Glutamatergic neuron (in vitro differentiated cells): Measurements from ENCODE around the gene WWP2. TPM values are rescaled to one million over a fixed set of nuclear protein-coding genes. Genes with fewer than 3 reads are reported as not detected.

Experiments used
- DNase-seq: peaks from one replicate; pipeline ENCODE4 v3.0.0; 2022
- H3K27ac Mint-ChIP-seq: one replicate; pipeline ENCODE4 v1.8.0; 2020; ENCODE audit warnings: mild to moderate bottlenecking, mixed read lengths, inconsistent platforms; ENCODE audit not compliant: unreplicated experiment
- H3K27me3 Mint-ChIP-seq: one replicate; pipeline ENCODE4 v1.8.0; 2020; ENCODE audit warnings: mild to moderate bottlenecking, moderate library complexity, mixed read lengths, inconsistent platforms; ENCODE audit not compliant: unreplicated experiment
- H3K36me3 Mint-ChIP-seq: one replicate; pipeline ENCODE4 v1.8.0; 2020; ENCODE audit warnings: mild to moderate bottlenecking, mixed read lengths, inconsistent platforms; ENCODE audit not compliant: unreplicated experiment
- H3K4me1 Mint-ChIP-seq: one replicate; pipeline ENCODE4 v1.8.0; 2020; ENCODE audit warnings: mild to moderate bottlenecking, low read depth, mixed read lengths, inconsistent platforms; ENCODE audit not compliant: unreplicated experiment
- H3K4me3 Mint-ChIP-seq: one replicate; pipeline ENCODE4 v1.8.0; 2020; ENCODE audit warnings: mild to moderate bottlenecking, mixed read lengths, inconsistent platforms; ENCODE audit not compliant: unreplicated experiment
- H3K9me3 Mint-ChIP-seq: one replicate; pipeline ENCODE4 v1.8.0; 2020; ENCODE audit warnings: mild to moderate bottlenecking, moderate library complexity, mixed read lengths, inconsistent platforms; ENCODE audit not compliant: unreplicated experiment
- CTCF ChIP-seq: fragments of 200-600 bp; sonication (generic); IDR thresholded peaks from one replicate; pipeline ENCODE4 v1.5.0; 2021; ENCODE audit not compliant: partially characterized antibody, unreplicated experiment
- total RNA-seq: library from RNA; stranded (reverse); fragmentation: NEBNext Ultra II Directional; extraction: Animal tissue kit (Norgen Biotek cat#: 25700); gene quantifications from one replicate; pipeline ENCODE4 v1.2.1, GENCODE V29; 2021; ENCODE audit not compliant: unreplicated experiment

Gene WWP2
- total RNA-seq, 1 donor from 2014 or later, result 46.8 TPM

GRCh38 chr16:69925311-69925710 lies 163.2 kb downstream of the WWP2 start:
- DNase-seq, result no peak

GRCh38 chr16:69926241-69926640 lies 164.1 kb downstream of the WWP2 start:
- TF ChIP-seq CTCF, result no peak
- peaks cover 2% of the 10 kb centered on the region for H3K27me3 Mint-ChIP-seq
- H3K27ac Mint-ChIP-seq, result peak overlapping the region; percentile 50
- peaks cover 42% of the 10 kb centered on the region for H3K4me1 Mint-ChIP-seq
- H3K36me3 Mint-ChIP-seq, result no peaks in the 10 kb centered on the region
- peak overlapping the region; percentile 31 for H3K4me3 Mint-ChIP-seq
- peaks cover 2% of the 10 kb centered on the region for H3K9me3 Mint-ChIP-seq
- DNase-seq, result no peak

More at GRCh38 chr16:69925311-69925710, 163.2 kb downstream of the WWP2 start:
- Mint-ChIP-seq H3K4me1 (peaks cover 42% of the 10 kb centered on the region), H3K27me3 (peaks cover 2% of the 10 kb centered on the region), H3K4me3 (peak overlapping the region; percentile 10), H3K27ac (peak overlapping the region; percentile 1), H3K36me3 (no peaks in the 10 kb centered on the region), H3K9me3 (peaks cover 1% of the 10 kb centered on the region)
- no peak for TF ChIP-seq CTCF

- Mint-ChIP-seq H3K4me1 (peaks cover 43% of the 10 kb centered on the region), H3K36me3 (no peaks in the 10 kb centered on the region), H3K9me3 (peaks cover 3% of the 10 kb centered on the region), H3K27me3 (peaks cover 2% of the 10 kb centered on the region), H3K4me3 (peak overlapping the region; percentile 37), H3K27ac (peak overlapping the region; percentile 82)
- peak; percentile 56 for DNase-seq
- TF ChIP-seq CTCF, result no peak
Observed at GRCh38 chr16:69927056-69927757, 165.1 kb downstream of the WWP2 start.

- peaks cover 39% of the 10 kb centered on the region for H3K4me1 Mint-ChIP-seq
- peaks cover 3% of the 10 kb centered on the region for H3K9me3 Mint-ChIP-seq
- no peak for DNase-seq
- H3K27me3 Mint-ChIP-seq, result peaks cover 3% of the 10 kb centered on the region
- no peak overlapping the region for H3K4me3 Mint-ChIP-seq
- no peaks in the 10 kb centered on the region for H3K36me3 Mint-ChIP-seq
- TF ChIP-seq CTCF, result no peak
- no peak overlapping the region for H3K27ac Mint-ChIP-seq
Observed at GRCh38 chr16:69928856-69929400, 166.8 kb downstream of the WWP2 start.

GRCh38 chr16:69929480-69929879 lies 167.3 kb downstream of the WWP2 start:
- H3K36me3 Mint-ChIP-seq, result no peaks in the 10 kb centered on the region
- peaks cover 3% of the 10 kb centered on the region for H3K9me3 Mint-ChIP-seq
- peak overlapping the region; percentile 46 for H3K4me3 Mint-ChIP-seq
- peaks cover 1% of the 10 kb centered on the region for H3K27me3 Mint-ChIP-seq
- H3K27ac Mint-ChIP-seq, result no peak overlapping the region
- DNase-seq, result no peak
- no peak for TF ChIP-seq CTCF
- peaks cover 36% of the 10 kb centered on the region for H3K4me1 Mint-ChIP-seq
